Cardiac muscle cell (in vitro differentiated cells and primary cell): ENCODE data around the gene PRKG2. TPM values are rescaled to one million over a fixed set of nuclear protein-coding genes. Genes with fewer than 3 reads are reported as not detected.

Source experiments
- DNase-seq, 2 donors: peaks; one replicate each; pipeline versions ENCODE4 v3.0.0 to v3.0.0-alpha.2; 2010 to 2017; ENCODE audit warnings: low read depth in 1 of 2, low spot score in 1 of 2
- H3K27ac ChIP-seq: fragments of 200-600 bp; sonication (generic); 2 replicates; pipeline ENCODE4 v1.5.1; 2016
- H3K27me3 ChIP-seq: fragments of 200-600 bp; sonication (generic); 2 replicates; pipeline ENCODE4 v1.6.0; 2016; ENCODE audit warnings: control low read depth
- H3K36me3 ChIP-seq: fragments of 200-600 bp; sonication (generic); 2 replicates; pipeline ENCODE4 v1.5.1; 2016; ENCODE audit warnings: control low read depth
- H3K4me1 ChIP-seq: fragments of 200-600 bp; sonication (generic); 2 replicates; pipeline ENCODE4 v1.8.1; 2017; ENCODE audit warnings: low read depth, mild to moderate bottlenecking, mixed run types
- H3K4me3 ChIP-seq: fragments of 200-600 bp; sonication (generic); 2 replicates; pipeline ENCODE4 v1.5.1; 2016; ENCODE audit warnings: mild to moderate bottlenecking
- H3K9me3 ChIP-seq: fragments of 200-600 bp; sonication (generic); 2 replicates; pipeline ENCODE4 v1.5.1; 2017; ENCODE audit warnings: low read depth, mild to moderate bottlenecking, control low read depth
- polyA plus RNA-seq: library from polyadenylated mRNA; unstranded; fragments of >200 nt; fragmentation: Nextera tagmentation; extraction: Ambion mirVana; gene quantifications from 2 replicates; pipeline ENCODE4 v1.2.1, GENCODE V29; 2016
- total RNA-seq: library from RNA; depleted of rRNA; stranded (reverse); fragments of >200 nt; gene quantifications from 2 replicates; pipeline ENCODE4 v1.2.3, GENCODE V29; 2016
- TF ChIP-seq, protein P1 (sequence below): IDR thresholded peaks from 2 replicates; pipeline ENCODE4 v1.5.1; 2012; ENCODE audit warnings: low read depth, mild to moderate bottlenecking, low read length

The PRKG2 gene
- total and polyA plus RNA-seq, 2 experiments from 2014 or later, result 0.35 to 0.54 TPM

- no peaks in the 10 kb centered on the region for H3K9me3 ChIP-seq
- H3K36me3 ChIP-seq, result no peaks in the 10 kb centered on the region
- TF ChIP-seq, protein P1, sequence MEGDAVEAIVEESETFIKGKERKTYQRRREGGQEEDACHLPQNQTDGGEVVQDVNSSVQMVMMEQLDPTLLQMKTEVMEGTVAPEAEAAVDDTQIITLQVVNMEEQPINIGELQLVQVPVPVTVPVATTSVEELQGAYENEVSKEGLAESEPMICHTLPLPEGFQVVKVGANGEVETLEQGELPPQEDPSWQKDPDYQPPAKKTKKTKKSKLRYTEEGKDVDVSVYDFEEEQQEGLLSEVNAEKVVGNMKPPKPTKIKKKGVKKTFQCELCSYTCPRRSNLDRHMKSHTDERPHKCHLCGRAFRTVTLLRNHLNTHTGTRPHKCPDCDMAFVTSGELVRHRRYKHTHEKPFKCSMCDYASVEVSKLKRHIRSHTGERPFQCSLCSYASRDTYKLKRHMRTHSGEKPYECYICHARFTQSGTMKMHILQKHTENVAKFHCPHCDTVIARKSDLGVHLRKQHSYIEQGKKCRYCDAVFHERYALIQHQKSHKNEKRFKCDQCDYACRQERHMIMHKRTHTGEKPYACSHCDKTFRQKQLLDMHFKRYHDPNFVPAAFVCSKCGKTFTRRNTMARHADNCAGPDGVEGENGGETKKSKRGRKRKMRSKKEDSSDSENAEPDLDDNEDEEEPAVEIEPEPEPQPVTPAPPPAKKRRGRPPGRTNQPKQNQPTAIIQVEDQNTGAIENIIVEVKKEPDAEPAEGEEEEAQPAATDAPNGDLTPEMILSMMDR, result no peak
- DNase-seq, result no peak
- H3K27ac ChIP-seq, result no peak overlapping the region
- peaks cover 73% of the 10 kb centered on the region for H3K27me3 ChIP-seq
- H3K4me3 ChIP-seq, result no peak overlapping the region
- H3K4me1 ChIP-seq, result no peaks in the 10 kb centered on the region
These were observed 1.4 kb downstream of the PRKG2 start for GRCh38 chr4:81213671-81214070.

- peaks cover 65% of the 10 kb centered on the region for H3K27me3 ChIP-seq
- H3K4me3 ChIP-seq, result no peak overlapping the region
- no peaks in the 10 kb centered on the region for H3K36me3 ChIP-seq
- TF ChIP-seq, protein P1, result no peak
- peak in 1 of 2 donors; percentile 17 for DNase-seq
- H3K27ac ChIP-seq, result no peak overlapping the region
- H3K9me3 ChIP-seq, result no peaks in the 10 kb centered on the region
- no peaks in the 10 kb centered on the region for H3K4me1 ChIP-seq
These were observed 3.1 kb downstream of the PRKG2 start for GRCh38 chr4:81211956-81212355.

DNA sequence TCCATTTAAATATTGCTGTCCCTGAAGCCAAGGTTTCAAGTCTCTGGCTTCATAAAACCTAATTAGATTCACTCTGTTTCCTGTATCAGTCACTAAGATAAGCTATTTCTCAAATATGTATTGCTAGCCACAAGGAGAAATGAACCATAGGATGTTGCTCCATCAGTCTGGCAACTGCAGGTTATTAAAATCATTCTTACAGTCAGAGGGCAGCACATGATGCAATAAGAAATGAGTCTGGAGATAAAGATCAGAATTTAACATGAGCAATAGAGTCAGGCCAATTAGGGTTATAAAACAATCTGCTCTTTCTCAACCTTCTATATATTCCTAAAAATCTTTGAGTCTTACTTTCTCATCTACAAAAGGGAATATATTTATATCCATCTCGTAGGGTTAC lies 7.2 kb downstream of the PRKG2 start:
- Histone ChIP-seq H3K4me3 (no peak overlapping the region), H3K27ac (no peak overlapping the region), H3K4me1 (no peaks in the 10 kb centered on the region), H3K9me3 (no peaks in the 10 kb centered on the region), H3K36me3 (no peaks in the 10 kb centered on the region), H3K27me3 (peaks cover 26% of the 10 kb centered on the region)
- TF ChIP-seq, protein P1, result no peak
- peak in 1 of 2 donors; percentile 84 for DNase-seq

DNA sequence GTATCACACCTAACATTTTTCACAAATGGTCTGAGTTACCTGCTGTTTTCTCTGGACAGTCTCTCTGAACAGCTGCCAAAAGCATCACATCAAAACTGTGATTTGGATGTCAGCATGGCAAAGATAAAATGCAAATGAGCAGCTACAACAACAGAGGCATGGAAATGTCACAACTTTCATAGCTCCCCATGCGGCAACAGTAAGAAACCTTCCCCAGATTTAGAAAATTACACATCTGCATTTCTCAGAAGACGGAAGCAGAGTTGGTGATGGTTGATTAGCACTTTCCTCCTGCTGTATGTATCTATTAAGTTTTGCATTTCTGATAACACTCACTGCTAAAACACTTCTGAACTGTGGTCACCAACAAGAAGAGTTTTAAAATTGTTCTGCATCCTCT lies 9.7 kb downstream of the PRKG2 start:
- H3K27me3 ChIP-seq, result peaks cover under 1% of the 10 kb centered on the region
- H3K4me1 ChIP-seq, result no peaks in the 10 kb centered on the region
- no peaks in the 10 kb centered on the region for H3K36me3 ChIP-seq
- no peak for DNase-seq
- TF ChIP-seq, protein P1, result no peak
- H3K27ac ChIP-seq, result no peak overlapping the region
- H3K4me3 ChIP-seq, result no peak overlapping the region
- H3K9me3 ChIP-seq, result no peaks in the 10 kb centered on the region

DNA sequence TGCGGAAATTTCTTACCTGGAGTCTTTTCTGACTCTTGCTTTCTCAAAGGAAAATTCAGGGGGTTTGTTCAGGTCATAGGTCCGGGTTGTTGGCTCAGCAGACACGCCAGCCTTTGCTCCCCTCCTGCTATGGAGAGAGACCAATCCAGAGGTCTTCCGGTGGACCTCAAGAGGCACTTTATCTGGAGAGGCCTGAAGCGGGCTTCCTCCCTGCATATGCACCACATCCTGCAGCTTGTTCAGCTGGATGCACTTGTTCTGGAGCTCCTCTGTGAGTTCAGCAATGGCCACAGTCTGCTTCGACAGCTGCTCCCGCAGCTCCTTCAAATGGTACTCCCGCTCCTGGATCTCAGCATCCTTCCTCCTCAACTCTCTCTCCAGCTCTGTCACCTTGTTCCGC lies 10.5 kb downstream of the PRKG2 start:
- Histone ChIP-seq H3K4me1 (no peaks in the 10 kb centered on the region), H3K27ac (no peak overlapping the region), H3K36me3 (no peaks in the 10 kb centered on the region), H3K9me3 (no peaks in the 10 kb centered on the region), H3K4me3 (no peak overlapping the region), H3K27me3 (no peaks in the 10 kb centered on the region)
- TF ChIP-seq, protein P1, result no peak
- DNase-seq, result no peak

GRCh38 chr4:81199831-81200230 lies 15.2 kb downstream of the PRKG2 start:
- TF ChIP-seq, protein P1, result no peak
- no peak overlapping the region for H3K4me3 ChIP-seq
- no peaks in the 10 kb centered on the region for H3K36me3 ChIP-seq
- H3K27me3 ChIP-seq, result no peaks in the 10 kb centered on the region
- no peaks in the 10 kb centered on the region for H3K9me3 ChIP-seq
- no peaks in the 10 kb centered on the region for H3K4me1 ChIP-seq
- DNase-seq, result no peak
- no peak overlapping the region for H3K27ac ChIP-seq
